IMR-90 (cell line): ENCODE data around the gene SP3. TPM values are rescaled to one million over a fixed set of nuclear protein-coding genes. Genes with fewer than 3 reads are reported as not detected.

Source experiments
- ATAC-seq: fragments of 200-7000 bp; cut with Tn5 transposase; 2 replicates; pipeline ENCODE4 v1.9.1; 2020; ENCODE audit warnings: low read depth, mild to moderate bottlenecking, moderate library complexity
- BruUV-seq: library from RNA; stranded (reverse); fragments of 400-500 nt; replicated peaks from 2 replicates; lab custom pipeline; 2021; lab: Mats Ljungman, UMichigan
- CTCF ChIA-PET: fragments of 300-600 bp; formaldehyde crosslinking; extraction: SDS; loops from one replicate; lab custom pipeline; 2021; ENCODE audit warnings: antibody characterized with exemption; lab: Yijun Ruan, JAX
- POLR2A ChIA-PET: fragments of 300-600 bp; sonication (Branson Sonifier 250); formaldehyde crosslinking; loops from one replicate; lab custom pipeline; 2022; ENCODE audit warnings: antibody characterized with exemption; ENCODE audit not compliant: unreplicated experiment; lab: Charles Lee
- DNase-seq: peaks from one replicate; pipeline ENCODE4 v3.0.0; 2013
- H2AFZ ChIP-seq: replicated peaks from 2 replicates; pipeline ENCODE3; 2013; ENCODE audit warnings: low read length, mild to moderate bottlenecking; ENCODE audit not compliant: poor library complexity
- H2AK5ac ChIP-seq: 2 replicates; pipeline ENCODE4 v1.6.1; 2013; ENCODE audit warnings: low read depth, low read length, inconsistent platforms
- H2AK9ac ChIP-seq: replicated peaks from 2 replicates; pipeline ENCODE3; 2013; ENCODE audit warnings: mild to moderate bottlenecking, low read depth, low read length, moderate library complexity; ENCODE audit not compliant: poor library complexity
- H2BK120ac ChIP-seq: 2 replicates; pipeline ENCODE4 v1.6.1; 2013; ENCODE audit warnings: low read depth, low read length, inconsistent platforms
- H2BK15ac ChIP-seq: 3 replicates; pipeline ENCODE4 v1.6.1; 2013; ENCODE audit warnings: low read depth, low read length, inconsistent platforms
- H2BK20ac ChIP-seq: 2 replicates; pipeline ENCODE4 v1.6.1; 2013; ENCODE audit warnings: low read depth, mild to moderate bottlenecking, inconsistent platforms, low read length, moderate library complexity
- H2BK5ac ChIP-seq: 2 replicates; pipeline ENCODE4 v1.6.1; 2013; ENCODE audit warnings: mild to moderate bottlenecking, low read depth, low read length, inconsistent platforms; ENCODE audit not compliant: poor library complexity, severe bottlenecking
- H3K14ac ChIP-seq: replicated peaks from 2 replicates; pipeline ENCODE4 v1.6.1; 2013; ENCODE audit warnings: low read depth, low read length, inconsistent platforms
- H3K18ac ChIP-seq: 2 replicates; pipeline ENCODE4 v1.6.1; 2013; ENCODE audit warnings: low read depth, low read length, control low read depth
- H3K23ac ChIP-seq: 2 replicates; pipeline ENCODE4 v1.6.1; 2013; ENCODE audit warnings: low read depth, low read length, inconsistent platforms
- H3K27ac ChIP-seq: 2 replicates; pipeline ENCODE4 v1.5.1; 2013; ENCODE audit warnings: mild to moderate bottlenecking, control low read depth, low read length; ENCODE audit not compliant: insufficient read depth
- H3K27me3 ChIP-seq: 2 replicates; pipeline ENCODE4 v1.6.1; 2013; ENCODE audit warnings: low read length; ENCODE audit not compliant: control insufficient read depth, insufficient read depth
- H3K36me3 ChIP-seq: 2 replicates; pipeline ENCODE4 v1.6.1; 2013; ENCODE audit warnings: low read length, mixed read lengths; ENCODE audit not compliant: control insufficient read depth, insufficient read depth
- H3K4ac ChIP-seq: 2 replicates; pipeline ENCODE4 v1.6.1; 2013; ENCODE audit warnings: low read depth, low read length, inconsistent platforms
- H3K4me1 ChIP-seq: 2 replicates; pipeline ENCODE4 v1.6.1; 2013; ENCODE audit warnings: low read length, mixed read lengths; ENCODE audit not compliant: control insufficient read depth, insufficient read depth
- H3K4me2 ChIP-seq: 2 replicates; pipeline ENCODE4 v1.6.1; 2013; ENCODE audit warnings: low read depth, mild to moderate bottlenecking, control low read depth, low read length, moderate library complexity
- H3K4me3 ChIP-seq: 2 replicates; pipeline ENCODE4 v1.5.1; 2013; ENCODE audit warnings: low read depth, mild to moderate bottlenecking, control low read depth, low read length, moderate library complexity; ENCODE audit not compliant: insufficient read depth
- H3K56ac ChIP-seq: 2 replicates; pipeline ENCODE4 v1.6.1; 2013; ENCODE audit warnings: low read length, inconsistent platforms; ENCODE audit not compliant: insufficient read depth; ENCODE audit errors: extremely low read depth
- H3K79me1 ChIP-seq, 2 experiments: 2 replicates each; pipeline ENCODE4 v1.6.1; 2013; ENCODE audit warnings: low read length in 2 of 2, inconsistent platforms in 1 of 2, low read depth in 1 of 2
- H3K9ac ChIP-seq: 2 replicates; pipeline ENCODE4 v1.6.1; 2013; ENCODE audit warnings: low read depth, low read length, control low read depth
- H3K9me1 ChIP-seq: 2 replicates; pipeline ENCODE4 v1.6.1; 2013; ENCODE audit warnings: low read length, inconsistent platforms; ENCODE audit not compliant: insufficient read depth
- H3K9me3 ChIP-seq: 2 replicates; pipeline ENCODE4 v1.6.1; 2013; ENCODE audit warnings: low read length; ENCODE audit not compliant: control insufficient read depth, insufficient read depth
- H4K20me1 ChIP-seq: 2 replicates; pipeline ENCODE4 v1.6.1; 2013; ENCODE audit warnings: low read length, inconsistent platforms; ENCODE audit not compliant: insufficient read depth
- H4K5ac ChIP-seq: 2 replicates; pipeline ENCODE4 v1.6.1; 2013; ENCODE audit warnings: mild to moderate bottlenecking, low read depth, low read length, control low read depth
- H4K8ac ChIP-seq, 2 experiments: 2 replicates each; pipeline ENCODE4 v1.6.1; 2013; ENCODE audit warnings: low read depth in 2 of 2, low read length in 2 of 2, control low read depth in 1 of 2, inconsistent platforms in 1 of 2
- H4K91ac ChIP-seq: 2 replicates; pipeline ENCODE4 v1.6.1; 2013; ENCODE audit warnings: low read depth, low read length, inconsistent platforms; ENCODE audit not compliant: insufficient read depth
- BHLHE40 ChIP-seq: fragments of 150-350 bp; IDR thresholded peaks from 2 replicates; pipeline ENCODE4 v1.6.1; 2016; ENCODE audit warnings: mild to moderate bottlenecking, low read depth, low read length
- CEBPB ChIP-seq: IDR thresholded peaks from 2 replicates; pipeline ENCODE4 v1.6.1; 2012; ENCODE audit warnings: low read depth, low read length, improper control_type of control experiment
- CHD1 ChIP-seq: IDR thresholded peaks from 2 replicates; pipeline ENCODE4 v1.6.1; 2012; ENCODE audit warnings: low read depth, low read length, improper control_type of control experiment
- CTCF ChIP-seq: conservative IDR thresholded peaks from 2 replicates; pipeline ENCODE4 v1.5.1; 2012; ENCODE audit warnings: mild to moderate bottlenecking, low read depth, low read length, improper control_type of control experiment
- ELK1 ChIP-seq: fragments of 150-350 bp; IDR thresholded peaks from 2 replicates; pipeline ENCODE4 v1.6.1; 2016; ENCODE audit warnings: low read depth, mild to moderate bottlenecking, low read length, moderate library complexity, borderline replicate concordance
- FOS ChIP-seq: fragments of 150-350 bp; IDR thresholded peaks from 2 replicates; pipeline ENCODE4 v1.6.1; 2016; ENCODE audit warnings: low read depth, low read length
- MAFK ChIP-seq: IDR thresholded peaks from 2 replicates; pipeline ENCODE4 v1.6.1; 2012; ENCODE audit warnings: low read depth, low read length, improper control_type of control experiment
- MXI1 ChIP-seq: IDR thresholded peaks from 2 replicates; pipeline ENCODE4 v1.6.1; 2012; ENCODE audit warnings: low read depth, mild to moderate bottlenecking, low read length, moderate library complexity, borderline replicate concordance
- NFE2L2 ChIP-seq: fragments of 150-350 bp; IDR thresholded peaks from 2 replicates; pipeline ENCODE4 v1.6.1; 2016; ENCODE audit warnings: low read depth, mild to moderate bottlenecking, low read length
- POLR2A ChIP-seq: IDR thresholded peaks from 2 replicates; pipeline ENCODE4 v1.6.1; 2012; ENCODE audit warnings: mild to moderate bottlenecking, low read depth, low read length
- RAD21 ChIP-seq: IDR thresholded peaks from 2 replicates; pipeline ENCODE4 v1.6.1; 2012; ENCODE audit warnings: low read length, improper control_type of control experiment
- RCOR1 ChIP-seq: IDR thresholded peaks from 2 replicates; pipeline ENCODE4 v1.6.1; 2012; ENCODE audit warnings: mild to moderate bottlenecking, low read length, improper control_type of control experiment; ENCODE audit not compliant: insufficient replicate concordance
- RFX5 ChIP-seq: IDR thresholded peaks from 2 replicates; pipeline ENCODE4 v1.8.0; 2012; ENCODE audit warnings: low read depth, mild to moderate bottlenecking, low read length, moderate library complexity
- USF2 ChIP-seq: fragments of 150-350 bp; IDR thresholded peaks from 2 replicates; pipeline ENCODE4 v1.6.1; 2017; ENCODE audit warnings: mild to moderate bottlenecking, antibody characterized with exemption, low read length, low read depth
- dilution Hi-C: fragments of 300-500 bp; cut with HindIII; formaldehyde crosslinking; loops from one replicate; pipeline ENCODE4 v1.14.3; 2018; ENCODE audit warnings: low sequenced_read_pairs; ENCODE audit not compliant: unreplicated experiment
- in situ Hi-C: fragments of 300-500 bp; cut with MboI; formaldehyde crosslinking; loops from 3 replicates; pipeline ENCODE4 v1.14.3; 2019; ENCODE audit warnings: low sequenced_read_pairs, inconsistent platforms, mixed read lengths
- intact Hi-C: fragments of 100-400 bp; cut with micrococcal nuclease; formaldehyde crosslinking; loops from 2 replicates; pipeline ENCODE4 v1.10.0; 2022
- polyA plus RNA-seq, 3 experiments: library from polyadenylated mRNA; depleted of rRNA; stranded (reverse); fragments of >200 nt; gene quantifications; 2 replicates each; pipeline ENCODE4 v1.2.3, GENCODE V29; 2012; ENCODE audit warnings: low replicate concordance in 1 of 3
- total RNA-seq: library from RNA; depleted of rRNA; stranded (reverse); fragments of >200 nt; gene quantifications from 2 replicates; pipeline ENCODE4 v1.2.3, GENCODE V29; 2012

Gene SP3
- total and polyA plus RNA-seq, 2 of the 4 experiments (the other 2 are of a cell fraction): 26.7 to 136 TPM

- H2BK120ac ChIP-seq: no peak overlapping the region
- H2BK5ac ChIP-seq: no peak overlapping the region
- ATAC-seq (no peak), DNase-seq (no peak)
- peaks cover 22 to 39% of the 10 kb centered on the region in 2 experiments for H3K79me1 ChIP-seq
- in situ Hi-C loops: no loop called here
- no peaks in the 10 kb centered on the region for H3K27me3 ChIP-seq
- ChIA-PET CTCF (no interaction called here), POLR2A (no interaction called here)
- H3K4me1 ChIP-seq: peaks cover 11% of the 10 kb centered on the region
- H3K4me2 ChIP-seq: no peak overlapping the region
- BruUV-seq: no TSS peak
- H3K36me3 ChIP-seq: peaks cover 9% of the 10 kb centered on the region
- H2AK9ac ChIP-seq: no peak overlapping the region
- H3K14ac ChIP-seq: no peak overlapping the region; the same call in 1 of the 2 replicates
- intact Hi-C loops: no loop called here
- no peak overlapping the region for H2AK5ac ChIP-seq
- no peak for TF ChIP-seq MXI1
- TF ChIP-seq NFE2L2: no peak
- TF ChIP-seq RFX5: no peak
- TF ChIP-seq CHD1: no peak
- TF ChIP-seq BHLHE40: no peak
- TF ChIP-seq ELK1: no peak
- TF ChIP-seq RAD21: no peak
- no peak for TF ChIP-seq POLR2A
- TF ChIP-seq CTCF: no peak
- TF ChIP-seq USF2: no peak
- no peak for TF ChIP-seq CEBPB
- no peak for TF ChIP-seq RCOR1
- TF ChIP-seq MAFK: no peak
- TF ChIP-seq FOS: no peak
- H3K4me3 ChIP-seq: no peak overlapping the region
- H2AFZ ChIP-seq: no peak overlapping the region
- no peak overlapping the region for H4K8ac ChIP-seq
- no peak overlapping the region for H4K5ac ChIP-seq
- H3K9me3 ChIP-seq: no peaks in the 10 kb centered on the region
- H4K20me1 ChIP-seq: peaks cover 52% of the 10 kb centered on the region
- no peak overlapping the region for H2BK20ac ChIP-seq
- no peak overlapping the region for H3K9ac ChIP-seq
- no peak overlapping the region; the same call in 1 of the 2 replicates for H3K18ac ChIP-seq
- H4K91ac ChIP-seq: no peak overlapping the region
- H3K23ac ChIP-seq: no peak overlapping the region
- no peak overlapping the region; the same call in 1 of the 2 replicates for H3K27ac ChIP-seq
- H3K4ac ChIP-seq: no peak overlapping the region
- H3K56ac ChIP-seq: no peak overlapping the region
- H2BK15ac ChIP-seq: no peak overlapping the region
- H3K9me1 ChIP-seq: peaks cover 6% of the 10 kb centered on the region; the same call in 1 of the 2 replicates
- dilution Hi-C loops: no loop called here
Observed at GRCh38 chr2:173922068-173922467, 43.1 kb downstream of the SP3 start.
